ENCODE data around the gene CELA2B. TPM values are rescaled to one million over a fixed set of nuclear protein-coding genes. Genes with fewer than 3 reads are reported as not detected.
A peak's percentile ranks its signal among the peaks of the same experiment; 100 is the strongest.

The CELA2B gene
- total RNA-seq, 1 donor = 0.36 TPM

DNA sequence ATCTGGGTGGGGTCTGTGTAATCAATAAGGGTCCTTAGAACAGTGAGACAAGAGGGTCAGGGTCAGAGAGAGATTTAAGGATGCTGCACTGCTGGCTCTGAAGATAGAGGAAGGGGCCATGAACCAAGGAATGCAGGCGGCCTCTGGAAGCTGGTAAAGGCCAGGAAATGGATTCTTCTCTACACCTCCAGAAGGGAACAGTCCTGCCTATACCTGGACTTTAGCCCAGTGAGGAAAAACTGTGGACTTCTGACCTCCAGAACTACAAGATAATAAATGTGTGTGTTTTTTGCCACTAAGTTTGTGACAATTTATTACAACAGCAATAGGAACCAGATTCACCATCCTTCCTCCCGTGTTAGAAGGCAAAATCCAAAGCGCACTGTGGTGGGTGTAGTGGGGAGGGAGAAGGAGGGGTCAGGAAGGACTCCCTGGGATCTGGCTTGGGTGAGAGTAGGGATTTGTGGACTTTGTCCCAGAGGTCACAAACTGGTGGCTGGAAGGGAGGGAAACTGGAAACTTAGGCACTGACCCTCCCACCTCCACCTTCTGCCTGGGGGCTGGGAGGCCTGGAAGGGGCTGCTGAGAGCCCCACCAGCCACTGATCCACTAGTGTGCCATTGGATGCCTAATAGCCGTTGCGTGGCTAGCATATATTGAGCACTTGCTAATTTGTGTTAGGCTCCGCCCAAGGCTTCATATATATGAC is 24.7 kb upstream of the CELA2B start:
- no peak overlapping the region for H3K4me2 ChIP-seq (ENCODE audit: insufficient read depth, low read length)
- no peak overlapping the region for H2AFZ ChIP-seq (ENCODE audit: low read length)
- TF ChIP-seq, protein P1, sequence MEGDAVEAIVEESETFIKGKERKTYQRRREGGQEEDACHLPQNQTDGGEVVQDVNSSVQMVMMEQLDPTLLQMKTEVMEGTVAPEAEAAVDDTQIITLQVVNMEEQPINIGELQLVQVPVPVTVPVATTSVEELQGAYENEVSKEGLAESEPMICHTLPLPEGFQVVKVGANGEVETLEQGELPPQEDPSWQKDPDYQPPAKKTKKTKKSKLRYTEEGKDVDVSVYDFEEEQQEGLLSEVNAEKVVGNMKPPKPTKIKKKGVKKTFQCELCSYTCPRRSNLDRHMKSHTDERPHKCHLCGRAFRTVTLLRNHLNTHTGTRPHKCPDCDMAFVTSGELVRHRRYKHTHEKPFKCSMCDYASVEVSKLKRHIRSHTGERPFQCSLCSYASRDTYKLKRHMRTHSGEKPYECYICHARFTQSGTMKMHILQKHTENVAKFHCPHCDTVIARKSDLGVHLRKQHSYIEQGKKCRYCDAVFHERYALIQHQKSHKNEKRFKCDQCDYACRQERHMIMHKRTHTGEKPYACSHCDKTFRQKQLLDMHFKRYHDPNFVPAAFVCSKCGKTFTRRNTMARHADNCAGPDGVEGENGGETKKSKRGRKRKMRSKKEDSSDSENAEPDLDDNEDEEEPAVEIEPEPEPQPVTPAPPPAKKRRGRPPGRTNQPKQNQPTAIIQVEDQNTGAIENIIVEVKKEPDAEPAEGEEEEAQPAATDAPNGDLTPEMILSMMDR (IDR thresholded peaks at IDR 0.05; ENCODE audit: extremely low read depth, low read depth, low read length) = no peak
- peaks cover 12% of the 10 kb centered on the region for H3K4me1 ChIP-seq (ENCODE audit: insufficient read depth, low read length)
- no peak overlapping the region for H3K27ac ChIP-seq (ENCODE audit: low read depth, low read length)
- no peaks in the 10 kb centered on the region for H3K79me2 ChIP-seq (ENCODE audit: insufficient read depth, low read length)
- H3K9me3 ChIP-seq (ENCODE audit: low read depth, low read length) = peaks cover 3% of the 10 kb centered on the region
- H3K27me3 ChIP-seq (ENCODE audit: insufficient read depth, low read length) = peaks cover 6% of the 10 kb centered on the region
- H3K4me3 ChIP-seq (ENCODE audit: insufficient read depth, low read length) = no peak overlapping the region
- no peak for DNase-seq (ENCODE audit: insufficient read length, low spot score, missing footprints)
- no peaks in the 10 kb centered on the region for H3K36me3 ChIP-seq (ENCODE audit: insufficient read depth, low read length)
- H4K20me1 ChIP-seq (ENCODE audit: insufficient read depth, low read length) = no peaks in the 10 kb centered on the region

DNA sequence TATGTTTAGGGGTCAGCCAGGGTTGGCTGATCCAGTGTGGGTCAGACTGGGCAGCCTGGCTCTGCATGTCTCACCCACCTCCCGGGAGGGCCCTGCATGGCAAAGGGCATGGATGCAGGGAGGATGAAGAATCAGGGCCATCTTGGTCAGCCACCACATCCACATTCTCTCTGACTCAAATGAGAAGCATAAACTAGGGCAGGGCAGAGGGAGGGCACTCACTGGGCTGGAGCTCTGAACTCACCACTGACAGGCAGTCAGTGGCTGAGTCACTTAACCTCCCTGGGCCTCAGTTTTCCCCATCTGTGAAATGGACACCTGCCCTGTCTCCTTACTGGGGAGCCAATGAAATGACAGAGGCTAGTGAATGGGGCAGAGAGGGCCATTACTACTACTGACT is 23.7 kb upstream of the CELA2B start:
- H3K4me3 ChIP-seq (ENCODE audit: insufficient read depth, low read length) = no peak overlapping the region
- no peaks in the 10 kb centered on the region for H3K79me2 ChIP-seq (ENCODE audit: insufficient read depth, low read length)
- no peak overlapping the region for H2AFZ ChIP-seq (ENCODE audit: low read length)
- H3K4me2 ChIP-seq (ENCODE audit: insufficient read depth, low read length) = no peak overlapping the region
- no peaks in the 10 kb centered on the region for H3K36me3 ChIP-seq (ENCODE audit: insufficient read depth, low read length)
- H3K4me1 ChIP-seq (ENCODE audit: insufficient read depth, low read length) = peaks cover 12% of the 10 kb centered on the region
- TF ChIP-seq, protein P1 (IDR thresholded peaks at IDR 0.05; ENCODE audit: extremely low read depth, low read depth, low read length) = no peak
- H3K27ac ChIP-seq (ENCODE audit: low read depth, low read length) = no peak overlapping the region
- H3K27me3 ChIP-seq (ENCODE audit: insufficient read depth, low read length) = peaks cover 5% of the 10 kb centered on the region
- no peaks in the 10 kb centered on the region for H4K20me1 ChIP-seq (ENCODE audit: insufficient read depth, low read length)
- peaks cover 3% of the 10 kb centered on the region for H3K9me3 ChIP-seq (ENCODE audit: low read depth, low read length)
- no peak for DNase-seq (ENCODE audit: insufficient read length, low spot score, missing footprints)

DNA sequence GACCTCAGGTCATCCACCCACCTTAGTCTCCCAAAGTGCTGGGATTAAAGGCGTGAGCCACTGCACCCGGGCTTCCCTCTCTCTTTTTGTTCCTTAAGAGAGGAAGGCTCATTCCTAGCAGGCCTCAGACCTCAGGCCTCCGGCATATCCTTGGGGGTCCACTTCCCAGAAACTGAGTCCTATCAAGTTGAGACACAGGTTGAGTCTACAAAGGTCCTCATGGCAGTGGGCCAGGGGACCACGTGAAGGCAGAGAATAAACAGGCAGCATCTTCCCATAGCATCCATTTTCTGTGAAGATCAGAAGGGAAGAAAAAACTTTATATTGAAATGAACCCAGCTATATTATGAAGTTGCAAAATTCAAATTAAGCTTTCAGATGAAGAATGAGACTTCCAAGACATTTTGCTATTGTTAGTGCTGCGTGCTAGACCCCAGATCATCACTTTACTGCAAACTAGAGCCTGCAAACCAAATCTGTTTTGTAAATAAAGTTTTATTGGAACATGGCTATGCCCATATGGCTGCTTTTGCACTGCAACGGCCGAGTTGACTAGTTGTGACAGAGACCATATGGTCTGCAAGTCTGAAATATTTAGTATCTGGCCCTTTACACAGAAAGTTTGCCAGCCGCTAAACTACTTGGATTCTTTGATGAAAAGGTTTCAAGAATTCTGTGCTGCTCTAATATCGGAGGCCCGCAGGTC is 22.9 kb upstream of the CELA2B start:
- H3K79me2 ChIP-seq (ENCODE audit: insufficient read depth, low read length) = no peaks in the 10 kb centered on the region
- peaks cover 3% of the 10 kb centered on the region for H3K9me3 ChIP-seq (ENCODE audit: low read depth, low read length)
- peaks cover 12% of the 10 kb centered on the region for H3K4me1 ChIP-seq (ENCODE audit: insufficient read depth, low read length)
- no peak for DNase-seq (ENCODE audit: insufficient read length, low spot score, missing footprints)
- H3K4me3 ChIP-seq (ENCODE audit: insufficient read depth, low read length) = no peak overlapping the region
- H3K4me2 ChIP-seq (ENCODE audit: insufficient read depth, low read length) = no peak overlapping the region
- TF ChIP-seq, protein P1 (IDR thresholded peaks at IDR 0.05; ENCODE audit: extremely low read depth, low read depth, low read length) = no peak
- no peaks in the 10 kb centered on the region for H4K20me1 ChIP-seq (ENCODE audit: insufficient read depth, low read length)
- H3K27ac ChIP-seq (ENCODE audit: low read depth, low read length) = no peak overlapping the region
- no peaks in the 10 kb centered on the region for H3K36me3 ChIP-seq (ENCODE audit: insufficient read depth, low read length)
- H3K27me3 ChIP-seq (ENCODE audit: insufficient read depth, low read length) = no peaks in the 10 kb centered on the region
- H2AFZ ChIP-seq (ENCODE audit: low read length) = no peak overlapping the region

DNA sequence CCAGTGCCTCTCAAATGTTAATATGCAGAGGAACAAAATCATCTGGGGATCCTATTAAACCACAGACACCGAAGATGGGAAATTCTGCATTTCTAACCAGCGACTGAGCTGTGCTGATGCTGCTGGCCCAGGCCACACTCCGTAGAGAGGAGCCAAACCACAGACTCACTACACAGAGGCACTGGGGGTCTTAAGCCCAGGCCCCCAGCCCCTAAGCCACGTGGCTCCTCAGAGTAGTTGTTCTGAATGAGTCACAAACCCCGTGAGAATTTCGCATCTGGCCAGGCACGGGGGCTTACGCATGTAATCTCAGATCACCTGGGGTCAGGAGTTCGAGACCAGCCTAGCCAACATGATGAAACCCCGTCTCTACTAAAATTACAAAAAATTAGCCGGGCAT is 22.2 kb upstream of the CELA2B start:
- H3K9me3 ChIP-seq (ENCODE audit: low read depth, low read length) = peaks cover 3% of the 10 kb centered on the region
- H3K79me2 ChIP-seq (ENCODE audit: insufficient read depth, low read length) = no peaks in the 10 kb centered on the region
- no peak for DNase-seq (ENCODE audit: insufficient read length, low spot score, missing footprints)
- H2AFZ ChIP-seq (ENCODE audit: low read length) = no peak overlapping the region
- peak overlapping the region; percentile 17 for H3K4me2 ChIP-seq (ENCODE audit: insufficient read depth, low read length)
- TF ChIP-seq, protein P1 (IDR thresholded peaks at IDR 0.05; ENCODE audit: extremely low read depth, low read depth, low read length) = no peak
- H3K27ac ChIP-seq (ENCODE audit: low read depth, low read length) = no peak overlapping the region
- no peaks in the 10 kb centered on the region for H3K27me3 ChIP-seq (ENCODE audit: insufficient read depth, low read length)
- no peaks in the 10 kb centered on the region for H3K36me3 ChIP-seq (ENCODE audit: insufficient read depth, low read length)
- no peaks in the 10 kb centered on the region for H4K20me1 ChIP-seq (ENCODE audit: insufficient read depth, low read length)
- no peak overlapping the region for H3K4me3 ChIP-seq (ENCODE audit: insufficient read depth, low read length)
- H3K4me1 ChIP-seq (ENCODE audit: insufficient read depth, low read length) = peaks cover 12% of the 10 kb centered on the region

All from osteoblast (primary cell).